Astrocyte (in vitro differentiated cells and primary cell): ENCODE measurements around the gene NPPA.

Experiments used
- EZH2 ChIP-seq: IDR thresholded peaks from 2 replicates; pipeline ENCODE4 v1.6.1; 2012; ENCODE audit warnings: mild to moderate bottlenecking, low read length, inconsistent platforms; ENCODE audit not compliant: insufficient read depth
- TF ChIP-seq, protein P1 (sequence below): IDR thresholded peaks from 2 replicates; pipeline ENCODE4 v1.5.1; 2011; ENCODE audit warnings: low read depth, mild to moderate bottlenecking, inconsistent platforms, low read length, moderate library complexity; ENCODE audit not compliant: insufficient read depth

DNA sequence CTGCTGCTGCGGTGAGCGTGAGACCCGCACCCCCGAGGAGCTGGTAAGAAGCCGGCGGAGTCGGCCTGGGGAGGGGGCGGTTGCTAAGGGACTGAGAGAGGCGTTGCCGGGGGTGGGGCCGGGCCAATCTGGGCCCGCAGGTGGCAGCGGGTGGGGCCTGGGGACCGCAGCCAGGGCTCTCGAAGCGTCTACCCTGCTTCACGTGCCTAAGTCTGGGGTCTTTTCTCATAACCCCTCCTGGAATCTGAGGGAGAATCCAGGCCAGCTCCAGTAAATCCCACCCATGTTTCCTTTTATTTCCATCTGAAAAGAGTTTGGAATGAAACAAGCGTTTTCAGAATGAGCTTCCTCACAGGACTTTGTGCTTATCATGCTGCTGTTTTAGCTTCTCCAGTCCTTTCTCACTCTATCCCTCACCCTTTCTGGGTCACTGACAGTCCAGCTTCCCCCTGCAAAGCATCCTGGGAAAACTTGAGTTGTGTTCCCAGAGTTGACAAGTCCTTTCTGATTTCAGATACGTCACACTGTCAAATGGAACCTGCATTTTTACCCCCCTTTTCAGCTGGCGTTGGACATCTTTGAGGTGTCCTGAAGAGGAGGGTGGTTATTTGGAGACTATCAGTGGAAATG, 41.2 kb downstream of the NPPA start:
- TF ChIP-seq, protein P1, sequence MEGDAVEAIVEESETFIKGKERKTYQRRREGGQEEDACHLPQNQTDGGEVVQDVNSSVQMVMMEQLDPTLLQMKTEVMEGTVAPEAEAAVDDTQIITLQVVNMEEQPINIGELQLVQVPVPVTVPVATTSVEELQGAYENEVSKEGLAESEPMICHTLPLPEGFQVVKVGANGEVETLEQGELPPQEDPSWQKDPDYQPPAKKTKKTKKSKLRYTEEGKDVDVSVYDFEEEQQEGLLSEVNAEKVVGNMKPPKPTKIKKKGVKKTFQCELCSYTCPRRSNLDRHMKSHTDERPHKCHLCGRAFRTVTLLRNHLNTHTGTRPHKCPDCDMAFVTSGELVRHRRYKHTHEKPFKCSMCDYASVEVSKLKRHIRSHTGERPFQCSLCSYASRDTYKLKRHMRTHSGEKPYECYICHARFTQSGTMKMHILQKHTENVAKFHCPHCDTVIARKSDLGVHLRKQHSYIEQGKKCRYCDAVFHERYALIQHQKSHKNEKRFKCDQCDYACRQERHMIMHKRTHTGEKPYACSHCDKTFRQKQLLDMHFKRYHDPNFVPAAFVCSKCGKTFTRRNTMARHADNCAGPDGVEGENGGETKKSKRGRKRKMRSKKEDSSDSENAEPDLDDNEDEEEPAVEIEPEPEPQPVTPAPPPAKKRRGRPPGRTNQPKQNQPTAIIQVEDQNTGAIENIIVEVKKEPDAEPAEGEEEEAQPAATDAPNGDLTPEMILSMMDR = no peak
- TF ChIP-seq EZH2 = no peak
